Colonic mucosa (tissue), 4 donors: ENCODE results near the gene CCDC191. TPM values are rescaled to one million over a fixed set of nuclear protein-coding genes. Genes with fewer than 3 reads are reported as not detected.

ENCODE experiments used
- DNase-seq: peaks from one replicate; pipeline ENCODE4 v3.0.0-alpha.2; 2020
- H3K27ac ChIP-seq: fragments of 200-600 bp; one replicate; pipeline ENCODE4 v1.8.0; 2021
- H3K27me3 ChIP-seq: fragments of 200-600 bp; one replicate; pipeline ENCODE4 v1.8.0; 2021
- H3K36me3 ChIP-seq: fragments of 200-600 bp; one replicate; pipeline ENCODE4 v1.8.0; 2021
- H3K4me1 ChIP-seq: fragments of 200-600 bp; one replicate; pipeline ENCODE4 v1.8.0; 2021; ENCODE audit warnings: mild to moderate bottlenecking
- H3K4me3 ChIP-seq: fragments of 200-600 bp; one replicate; pipeline ENCODE4 v1.8.0; 2021
- H3K9ac ChIP-seq, 2 donors: one replicate each; pipeline ENCODE4 v1.7.0; 2013; ENCODE audit warnings: control low read depth in 2 of 2, low read depth in 2 of 2, low read length in 2 of 2
- H3K9me3 ChIP-seq: fragments of 200-600 bp; one replicate; pipeline ENCODE4 v1.8.0; 2021
- CTCF ChIP-seq: fragments of 200-600 bp; IDR thresholded peaks from one replicate; pipeline ENCODE4 v1.8.0; 2022; ENCODE audit warnings: antibody characterized with exemption, mild to moderate bottlenecking
- intact Hi-C: fragments of 100-400 bp; cut with DNase I; formaldehyde crosslinking; loops from one replicate; pipeline ENCODE4 v1.14.1; 2022
- total RNA-seq, 2 donors: library from RNA; stranded (reverse); fragmentation: NEBNext Ultra II Directional in 1 of 2; extraction: Animal tissue kit (Norgen Biotek cat#: 25700) in 1 of 2; gene quantifications; one replicate each; pipeline ENCODE4 v1.2.1, GENCODE V29; 2021
- donor health status: healthy.
- donor health status: DM: no; HTN: no; CAD: no.
- donor health status: DM: no; HTN: no; CAD: no.

CCDC191 gene
- total RNA-seq, 2 donors from 2014 or later: 3.1 TPM

- DNase-seq: no peak
- Histone ChIP-seq H3K27ac (no peak overlapping the region), H3K4me3 (no peak overlapping the region), H3K36me3 (no peaks in the 10 kb centered on the region), H3K4me1 (no peaks in the 10 kb centered on the region), H3K9me3 (no peaks in the 10 kb centered on the region), H3K27me3 (no peaks in the 10 kb centered on the region), H3K9ac (no peak overlapping the region)
- TF ChIP-seq CTCF: no peak
- intact Hi-C loops: no loop called here
These were observed 20.4 kb downstream of the CCDC191 start for GRCh38 chr3:114035896-114036295.

GRCh38 chr3:114034787-114035545, 21.4 kb downstream of the CCDC191 start:
- Histone ChIP-seq H3K4me1 (no peaks in the 10 kb centered on the region), H3K9me3 (no peaks in the 10 kb centered on the region), H3K9ac (no peak overlapping the region), H3K4me3 (no peak overlapping the region), H3K27me3 (no peaks in the 10 kb centered on the region), H3K27ac (no peak overlapping the region), H3K36me3 (no peaks in the 10 kb centered on the region)
- intact Hi-C loops: no loop called here
- no peak for DNase-seq
- TF ChIP-seq CTCF: no peak

GRCh38 chr3:114034211-114034610, 22.1 kb downstream of the CCDC191 start:
- no peaks in the 10 kb centered on the region for H3K36me3 ChIP-seq
- no peak overlapping the region for H3K27ac ChIP-seq
- no peaks in the 10 kb centered on the region for H3K9me3 ChIP-seq
- DNase-seq: no peak
- intact Hi-C loops: no loop called here
- H3K4me3 ChIP-seq: no peak overlapping the region
- H3K27me3 ChIP-seq: no peaks in the 10 kb centered on the region
- no peaks in the 10 kb centered on the region for H3K4me1 ChIP-seq
- no peak overlapping the region for H3K9ac ChIP-seq
- no peak for TF ChIP-seq CTCF

GRCh38 chr3:114033721-114034120, 22.6 kb downstream of the CCDC191 start:
- Histone ChIP-seq H3K36me3 (no peaks in the 10 kb centered on the region), H3K9me3 (no peaks in the 10 kb centered on the region), H3K27me3 (no peaks in the 10 kb centered on the region), H3K4me1 (no peaks in the 10 kb centered on the region), H3K27ac (no peak overlapping the region), H3K4me3 (no peak overlapping the region), H3K9ac (no peak overlapping the region)
- TF ChIP-seq CTCF: no peak
- DNase-seq: no peak
- intact Hi-C loops: no loop called here

- no peak overlapping the region for H3K4me3 ChIP-seq
- no peak overlapping the region for H3K9ac ChIP-seq
- H3K27ac ChIP-seq: no peak overlapping the region
- H3K4me1 ChIP-seq: no peaks in the 10 kb centered on the region
- no peaks in the 10 kb centered on the region for H3K27me3 ChIP-seq
- intact Hi-C loops: no loop called here
- H3K9me3 ChIP-seq: no peaks in the 10 kb centered on the region
- no peaks in the 10 kb centered on the region for H3K36me3 ChIP-seq
- no peak for TF ChIP-seq CTCF
- no peak for DNase-seq
These were observed 30.0 kb downstream of the CCDC191 start for GRCh38 chr3:114026331-114026730.
